K562 (cell line): ENCODE measurements around the gene LRRC27. TPM values are rescaled to one million over a fixed set of nuclear protein-coding genes. Genes with fewer than 3 reads are reported as not detected.

Experiments used
- ATAC-seq: fragments of 200-7000 bp; cut with Tn5 transposase; 3 replicates; pipeline ENCODE4 v1.9.1; 2020; ENCODE audit warnings: moderate library complexity
- BruUV-seq: library from RNA; stranded (reverse); fragments of 400-500 nt; replicated peaks from 2 replicates; lab custom pipeline; 2021; lab: Mats Ljungman, UMichigan
- CTCF ChIA-PET: fragments of 300-600 bp; formaldehyde crosslinking; extraction: SDS; loops from one replicate; lab custom pipeline; 2021; ENCODE audit warnings: low intra/inter-chr PET ratio; lab: Yijun Ruan, JAX
- POLR2A ChIA-PET: fragments of 300-600, 350-650 bp; sonication (Branson Sonifier 250); formaldehyde crosslinking; extraction: SDS; loops from one replicate; lab custom pipeline; 2021; ENCODE audit warnings: antibody characterized with exemption, inconsistent platforms; lab: Yijun Ruan, JAX
- DNase-seq, 4 experiments: peaks; one replicate each; pipeline versions ENCODE4 v3.0.0 to v3.0.0-alpha.2; 2011 to 2018; ENCODE audit warnings: low spot score in 3 of 4, mixed read lengths in 3 of 4; ENCODE audit errors: extremely low read depth in 1 of 4
- FAIRE-seq: peaks from 2 replicates; lab custom pipeline; 2011; peaks lifted over from hg19 to GRCh38; lab: Jason Lieb, UNC
- H2AFZ ChIP-seq: 2 replicates; pipeline ENCODE4 v1.6.0; 2011; ENCODE audit warnings: low read depth, low read length, control low read depth, inconsistent platforms
- H3K27ac ChIP-seq: fragments of 200-600 bp; 3 replicates; pipeline ENCODE4 v1.8.0; 2011; ENCODE audit warnings: low read depth, mild to moderate bottlenecking, control low read depth, inconsistent platforms, low read length, moderate library complexity, mixed read lengths; ENCODE audit errors: extremely low read depth
- H3K27me3 ChIP-seq, 2 experiments: fragments of 300-600 bp in 1 of 2; 2 replicates in 1 of 2; 3 replicates in 1 of 2; pipeline versions ENCODE4 v1.6.0 to v1.8.0; 2011; ENCODE audit warnings: inconsistent platforms in 2 of 2, low read length in 2 of 2, mild to moderate bottlenecking in 1 of 2, mixed read lengths in 1 of 2, moderate library complexity in 1 of 2; ENCODE audit not compliant: control insufficient read depth in 2 of 2, insufficient read depth in 2 of 2
- H3K36me3 ChIP-seq: fragments of 300-600 bp; 3 replicates; pipeline ENCODE4 v1.8.0; 2011; ENCODE audit warnings: mild to moderate bottlenecking, low read length, inconsistent platforms; ENCODE audit not compliant: control insufficient read depth, insufficient read depth
- H3K4me1 ChIP-seq, 2 experiments: fragments of 200-600 bp in 1 of 2; replicated peaks in 1 of 2; 2 replicates in 1 of 2; 3 replicates in 1 of 2; pipeline versions ENCODE4 v1.5.1 to v1.8.0; 2011; ENCODE audit warnings: inconsistent platforms in 2 of 2, low read length in 2 of 2, mild to moderate bottlenecking in 1 of 2, mixed read lengths in 1 of 2, moderate library complexity in 1 of 2; ENCODE audit not compliant: control insufficient read depth in 2 of 2, insufficient read depth in 2 of 2
- H3K4me2 ChIP-seq: 2 replicates; pipeline ENCODE4 v1.6.1; 2011; ENCODE audit warnings: low read length, control low read depth, inconsistent platforms, mixed read lengths; ENCODE audit not compliant: insufficient read depth
- H3K4me3 ChIP-seq: fragments of 200-600 bp; sonication (generic), shearing (Covaris generic); 2 replicates; pipeline ENCODE4 v1.5.1; 2016; ENCODE audit warnings: control low read depth, inconsistent platforms
- H3K79me2 ChIP-seq: fragments of 200-600 bp; 3 replicates; pipeline ENCODE4 v1.8.0; 2011; ENCODE audit warnings: low read length, inconsistent platforms; ENCODE audit not compliant: control insufficient read depth, insufficient read depth
- H3K9ac ChIP-seq, 2 experiments: 2 replicates each; pipeline versions ENCODE4 v1.6.0 to v1.6.1; 2011; ENCODE audit warnings: low read depth in 2 of 2, low read length in 2 of 2, control low read depth in 1 of 2, inconsistent platforms in 1 of 2, mild to moderate bottlenecking in 1 of 2, mixed read lengths in 1 of 2; ENCODE audit not compliant: insufficient read depth in 1 of 2
- H3K9me1 ChIP-seq: one replicate; pipeline ENCODE4 v1.6.0; 2011; ENCODE audit warnings: inconsistent platforms, mild to moderate bottlenecking, low read length, moderate library complexity; ENCODE audit not compliant: control insufficient read depth, insufficient read depth
- H3K9me3 ChIP-seq: replicated peaks from 2 replicates; pipeline ENCODE4 v1.5.1; 2011; ENCODE audit warnings: low read depth, low read length, inconsistent platforms; ENCODE audit not compliant: control insufficient read depth, insufficient read depth
- H4K20me1 ChIP-seq: replicated peaks from 2 replicates; pipeline ENCODE4 v1.6.1; 2011; ENCODE audit warnings: low read length, inconsistent platforms, mixed read lengths; ENCODE audit not compliant: control insufficient read depth, insufficient read depth
- ARHGAP35 ChIP-seq: fragments of 450-650 bp; IDR thresholded peaks from 2 replicates; pipeline ENCODE4 v1.6.1; 2018; ENCODE audit not compliant: partially characterized antibody
- BACH1 ChIP-seq: fragments of 200-800 bp; sonication (Bioruptor generic); IDR thresholded peaks from 2 replicates; pipeline ENCODE4 v1.6.1; 2016; ENCODE audit warnings: missing genetic modification characterization, missing compliant biosample characterization
- BHLHE40 ChIP-seq: IDR thresholded peaks from 2 replicates; pipeline ENCODE4 v1.6.1; 2011; ENCODE audit warnings: low read length, improper control_type of control experiment
- CXXC5 ChIP-seq: fragments of 250-450 bp; sonication (Bioruptor Pico); IDR thresholded peaks from 2 replicates; pipeline ENCODE4 v1.8.0; 2022; ENCODE audit warnings: inconsistent platforms, mild to moderate bottlenecking, moderate library complexity
- ERF ChIP-seq: fragments of 450-650 bp; formaldehyde crosslinking; IDR thresholded peaks from 2 replicates; pipeline ENCODE4 v1.4.0; 2020; ENCODE audit warnings: mild to moderate bottlenecking, mixed read lengths
- FUS ChIP-seq: fragments of 200-400 bp; formaldehyde crosslinking; optimal IDR thresholded peaks from 2 replicates; pipeline ENCODE3; 2017; ENCODE audit warnings: low read depth, low read length
- HDAC1 ChIP-seq, 2 experiments: fragments of 450-650 bp; IDR thresholded peaks; 2 replicates each; pipeline ENCODE4 v1.6.1; 2016 to 2017; ENCODE audit warnings: inconsistent platforms in 1 of 2, mild to moderate bottlenecking in 1 of 2, moderate library complexity in 1 of 2
- HDGF ChIP-seq: fragments of 450-650 bp; IDR thresholded peaks from 2 replicates; pipeline ENCODE4 v1.6.1; 2016
- ILF3 ChIP-seq: fragments of 450-650 bp; IDR thresholded peaks from 2 replicates; pipeline ENCODE4 v1.6.1; 2018; ENCODE audit warnings: antibody characterized with exemption, mild to moderate bottlenecking, moderate library complexity, borderline replicate concordance
- ILK ChIP-seq: fragments of 450-650 bp; IDR thresholded peaks from 2 replicates; pipeline ENCODE4 v1.6.1; 2016; ENCODE audit warnings: missing genetic modification characterization, low read depth, mild to moderate bottlenecking, missing compliant biosample characterization, moderate library complexity, borderline replicate concordance
- KDM5B ChIP-seq: fragments of 200-600 bp; sonication (generic); IDR thresholded peaks from 2 replicates; pipeline ENCODE4 v1.6.1; 2012; ENCODE audit warnings: low read depth, mild to moderate bottlenecking, moderate library complexity, low read length, control low read depth, inconsistent platforms; ENCODE audit not compliant: insufficient replicate concordance
- MBD2 ChIP-seq: sonication (generic); IDR thresholded peaks from 2 replicates; pipeline ENCODE4 v1.6.1; 2016; ENCODE audit warnings: low read depth, borderline replicate concordance
- NR3C1 ChIP-seq: sonication (generic); formaldehyde crosslinking; IDR thresholded peaks from 2 replicates; pipeline ENCODE4 v1.8.1; 2022; ENCODE audit warnings: missing genetic modification reagents
- PML ChIP-seq: IDR thresholded peaks from 2 replicates; pipeline ENCODE4 v1.6.1; 2012; ENCODE audit warnings: low read length, inconsistent platforms
- THAP7 ChIP-seq: fragments of 250-450 bp; sonication (Bioruptor Pico); IDR thresholded peaks from 2 replicates; pipeline ENCODE4 v1.5.0; 2021
- ZNF253 ChIP-seq: fragments of 250-450 bp; sonication (Bioruptor Pico); conservative IDR thresholded peaks from 2 replicates; pipeline ENCODE4 v1.6.1; 2021; ENCODE audit warnings: mild to moderate bottlenecking
- ZNF316 ChIP-seq: fragments of 450-650 bp; IDR thresholded peaks from 2 replicates; pipeline ENCODE4 v1.6.1; 2016
- ZNF444 ChIP-seq: fragments of 250-450 bp; sonication (Bioruptor Pico); IDR thresholded peaks from 2 replicates; pipeline ENCODE4 v1.4.0; 2020; ENCODE audit warnings: mild to moderate bottlenecking, moderate library complexity
- ZNF586 ChIP-seq: fragments of 450-650 bp; formaldehyde crosslinking; conservative IDR thresholded peaks from 2 replicates; pipeline ENCODE4 v1.4.0; 2020; ENCODE audit warnings: mild to moderate bottlenecking, moderate library complexity
- WGBS: fragments of 100-300 bp; shearing (Covaris generic); methylation state at CpG from one replicate; pipeline ENCODE4 v1.1.6; 2016; ENCODE audit warnings: low coverage, mixed read lengths; ENCODE audit not compliant: insufficient coverage; ENCODE audit errors: missing lambda C conversion rate; 5-methylcytosine and 5-hydroxymethylcytosine counted together
- in situ Hi-C: fragments of 300-500 bp; cut with MboI; formaldehyde crosslinking; loops from 4 replicates; pipeline ENCODE4 v1.15.0; 2018; ENCODE audit warnings: inconsistent platforms, mixed read lengths
- intact Hi-C: fragments of 100-400 bp; cut with micrococcal nuclease; formaldehyde crosslinking; loops from 2 replicates; pipeline ENCODE4 v1.14.2; 2022
- polyA plus RNA-seq, 8 experiments: library from polyadenylated mRNA; depleted of rRNA in 4 of 8; stranded (reverse) in 5 of 8; unstranded in 3 of 8; fragments of >200 nt; fragmentation: Nextera tagmentation in 2 of 8; fragmentation: Illumina TruSeq in 1 of 8; extraction: Ambion mirVana in 2 of 8; extraction: Trizol in 1 of 8; gene quantifications; 2 replicates each; pipeline versions ENCODE4 v1.2.1 to v1.2.3, GENCODE V29; 2011 to 2014; ENCODE audit warnings: inconsistent platforms in 1 of 8, missing spikeins in 1 of 8
- total RNA-seq, 7 experiments: library from RNA; depleted of rRNA in 6 of 7; stranded (reverse); fragments of >200 nt in 6 of 7; fragmentation: Illumina TruSeq in 2 of 7; extraction: Trizol in 2 of 7; gene quantifications; 2 replicates each; pipeline versions ENCODE4 v1.2.1 to v1.2.3, GENCODE V29; 2011 to 2021; ENCODE audit warnings: low replicate concordance in 1 of 7
- TF ChIP-seq, protein P1 (sequence below), 2 experiments: IDR thresholded peaks in 1 of 2; conservative IDR thresholded peaks in 1 of 2; 2 replicates each; pipeline ENCODE4 v1.6.1; 2016; ENCODE audit warnings: low read depth in 2 of 2, mild to moderate bottlenecking in 1 of 2, missing compliant biosample characterization in 1 of 2, missing genetic modification characterization in 1 of 2, moderate library complexity in 1 of 2

LRRC27 gene
- total and polyA plus RNA-seq, 9 of the 15 experiments (the other 6 are each of a cell fraction or from before 2014, with no cell fraction given) = 0.10 to 2.7 (median 1.4) TPM

- no peak for TF ChIP-seq BHLHE40
- no peak for TF ChIP-seq ILF3
- no peak for TF ChIP-seq FUS
These were observed 52.8 kb downstream of the LRRC27 start (continued) for GRCh38 chr10:132384618-132385388.

GRCh38 chr10:132385389-132385667, 53.3 kb downstream of the LRRC27 start:
- Histone ChIP-seq H3K4me3 (no peak overlapping the region), H4K20me1 (no peaks in the 10 kb centered on the region), H3K4me2 (no peak overlapping the region), H3K9me3 (no peaks in the 10 kb centered on the region), H3K9ac (peak overlapping the region in 1 of 2 experiments; percentile 26; a peak in 1 of 4 replicates), H3K9me1 (no peaks in the 10 kb centered on the region), H3K36me3 (no peaks in the 10 kb centered on the region), H3K27ac (no peak overlapping the region), H3K79me2 (no peaks in the 10 kb centered on the region), H3K4me1 (peaks cover 5 to 32% of the 10 kb centered on the region in 2 experiments), H3K27me3 (peaks cover 0 to 8% of the 10 kb centered on the region in 2 experiments; a peak in 3 of 5 replicates), H2AFZ (0 out of 2 replicates have a peak overlapping the region, but pooled peaks have one; percentile 1)
- intact Hi-C loops = no loop called here
- no peak for DNase-seq
- in situ Hi-C loops = loop anchor here (10.0 kb wide), 1 partner anchor 249 kb away; no protein-coding TSS in a partner anchor
- no peak for FAIRE-seq
- no TSS peak for BruUV-seq
- POLR2A ChIA-PET = no interaction called here
- CTCF ChIA-PET = no interaction called here
- no peak for ATAC-seq
- 31% methylated on average over 4 of the region's 5 CpGs for WGBS
- TF ChIP-seq PML = no peak
- TF ChIP-seq ERF (CRISPR knock-in tag) = no peak
- TF ChIP-seq ARHGAP35 = no peak
- TF ChIP-seq ZNF444 (CRISPR knock-in tag) = no peak
- no peak for TF ChIP-seq THAP7 (CRISPR knock-in tag)
- no peak for TF ChIP-seq KDM5B
- no peak for TF ChIP-seq ILK (tag)
- no peak for TF ChIP-seq ZNF316
- TF ChIP-seq HDGF = no peak
- TF ChIP-seq ZNF253 (CRISPR knock-in tag) = no peak
- TF ChIP-seq NR3C1 (CRISPR knock-in tag) = no peak
- TF ChIP-seq HDAC1 (IDR thresholded peaks at IDR 0.05) = no peak
- TF ChIP-seq MBD2 = no peak
- TF ChIP-seq, protein P1, sequence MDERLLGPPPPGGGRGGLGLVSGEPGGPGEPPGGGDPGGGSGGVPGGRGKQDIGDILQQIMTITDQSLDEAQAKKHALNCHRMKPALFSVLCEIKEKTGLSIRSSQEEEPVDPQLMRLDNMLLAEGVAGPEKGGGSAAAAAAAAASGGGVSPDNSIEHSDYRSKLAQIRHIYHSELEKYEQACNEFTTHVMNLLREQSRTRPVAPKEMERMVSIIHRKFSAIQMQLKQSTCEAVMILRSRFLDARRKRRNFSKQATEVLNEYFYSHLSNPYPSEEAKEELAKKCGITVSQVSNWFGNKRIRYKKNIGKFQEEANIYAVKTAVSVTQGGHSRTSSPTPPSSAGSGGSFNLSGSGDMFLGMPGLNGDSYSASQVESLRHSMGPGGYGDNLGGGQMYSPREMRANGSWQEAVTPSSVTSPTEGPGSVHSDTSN (CRISPR knock-in tag; IDR thresholded peaks at IDR 0.05; ENCODE audit: low read depth) = no peak
- TF ChIP-seq, protein P1 (tag; conservative IDR thresholded peaks at IDR 0.05; ENCODE audit: low read depth) = no peak
- TF ChIP-seq BACH1 = no peak
- no peak for TF ChIP-seq ZNF586 (CRISPR knock-in tag)
- no peak for TF ChIP-seq CXXC5 (CRISPR knock-in tag)
